HepG2 (cell line): ENCODE data around the gene SLC9A5. TPM values are rescaled to one million over a fixed set of nuclear protein-coding genes. Genes with fewer than 3 reads are reported as not detected.

Experiments used
- HNF4A ChIP-seq: sonication (generic); formaldehyde crosslinking; IDR thresholded peaks from 2 replicates; pipeline ENCODE4 v1.4.0; 2020; ENCODE audit warnings: missing genetic modification reagents
- SKI ChIP-seq: fragments of 450-650 bp; IDR thresholded peaks from one replicate; pipeline ENCODE4 v1.6.1; 2018; ENCODE audit warnings: mild to moderate bottlenecking; ENCODE audit not compliant: partially characterized antibody
- ZNF318 ChIP-seq: sonication (generic); formaldehyde crosslinking; IDR thresholded peaks from 2 replicates; pipeline ENCODE4 v1.4.0; 2020; ENCODE audit warnings: mild to moderate bottlenecking, missing genetic modification reagents
- ZNF672 ChIP-seq: sonication (generic); formaldehyde crosslinking; IDR thresholded peaks from 2 replicates; pipeline ENCODE4 v1.8.1; 2022; ENCODE audit warnings: missing genetic modification reagents
- polyA plus RNA-seq, 8 experiments: library from polyadenylated mRNA; depleted of rRNA in 3 of 8; stranded (reverse) in 7 of 8; unstranded in 1 of 8; fragments of >200 nt; fragmentation: Illumina TruSeq in 4 of 8; extraction: Trizol in 4 of 8; gene quantifications; 2 replicates each; pipeline versions ENCODE4 v1.2.1 to v1.2.3, GENCODE V29; 2011 to 2016; ENCODE audit warnings: low read depth in 4 of 8, missing spikeins in 1 of 8, mixed read lengths in 1 of 8; ENCODE audit not compliant: insufficient read depth in 1 of 8
- total RNA-seq, 5 experiments: library from RNA; depleted of rRNA; stranded (reverse); fragments of >200 nt; fragmentation: Illumina TruSeq; extraction: Trizol; gene quantifications; 2 replicates each; pipeline ENCODE4 v1.2.3, GENCODE V29; 2016; ENCODE audit warnings: low read depth in 1 of 5

SLC9A5 gene
- total and polyA plus RNA-seq, 2 of the 13 experiments (the other 11 are each of a cell fraction or from before 2014, with no cell fraction given): 0.58 to 1.4 TPM

- peak; percentile 89; the same call in 1 of the 2 replicates for TF ChIP-seq ZNF318 (CRISPR knock-in tag)
- no peak for TF ChIP-seq HNF4A (CRISPR knock-in tag)
- no peak for TF ChIP-seq SKI
- TF ChIP-seq ZNF672 (CRISPR knock-in tag): no peak
- TF ChIP-seq, all 625 proteins: peak for 10
Observed at GRCh38 chr16:67245674-67246080, 3.1 kb upstream of the SLC9A5 start (continued).
